ENCODE measurements around the gene FSTL4.

The FSTL4 gene

DNA sequence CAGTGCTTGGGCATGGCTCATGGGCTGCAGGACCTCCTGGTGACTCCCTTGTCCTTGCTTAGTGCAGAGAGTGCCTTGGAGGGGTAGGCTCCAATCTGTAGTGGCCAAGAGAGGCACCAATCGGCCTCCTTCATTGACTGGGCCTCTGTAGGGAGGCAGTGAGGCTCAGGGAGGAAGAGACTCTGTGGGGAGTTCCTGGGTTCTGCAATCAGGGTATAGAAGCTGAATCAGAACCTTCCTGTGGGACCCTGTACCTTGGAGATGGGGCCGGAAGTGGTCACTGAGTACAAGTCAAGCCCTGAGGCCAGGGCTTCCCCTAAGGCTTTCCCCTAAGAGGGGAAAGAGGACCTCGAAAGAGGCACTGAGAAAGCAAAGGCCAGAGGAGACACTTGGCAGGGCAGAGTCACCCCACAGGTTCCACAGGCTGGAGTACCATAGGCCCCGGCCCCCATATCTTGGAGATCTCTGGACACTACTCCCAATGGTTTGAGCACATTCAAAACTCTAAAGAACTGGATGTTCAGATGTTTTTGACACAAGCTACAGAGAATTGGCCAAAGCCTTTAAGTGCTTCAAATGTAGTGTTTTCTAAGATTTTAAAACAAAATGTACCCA, 370.0 kb downstream of the FSTL4 start:
- Histone ChIP-seq H3K79me2 (ENCODE audit: insufficient read depth, low read length) (no peaks in the 10 kb centered on the region), H3K9ac (ENCODE audit: low read depth, low read length) (no peak overlapping the region), H3K9me3 (ENCODE audit: insufficient read depth, low read length, severe bottlenecking) (no peaks in the 10 kb centered on the region), H4K20me1 (ENCODE audit: insufficient read depth, low read length) (no peaks in the 10 kb centered on the region), H3K4me2 (ENCODE audit: insufficient read depth, low read length) (no peak overlapping the region), H3K4me1 (ENCODE audit: insufficient read depth, low read length) (peaks cover 41% of the 10 kb centered on the region), H3K27ac (ENCODE audit: low read length) (no peak overlapping the region), H3K4me3 (ENCODE audit: low read depth in 1 of 2, low read length in 2 of 2) (no peak overlapping the region), H3K36me3 (ENCODE audit: insufficient read depth, low read length) (no peaks in the 10 kb centered on the region), H2AFZ (ENCODE audit: low read depth, low read length) (no peak overlapping the region), H3K27me3 (ENCODE audit: insufficient read depth, low read length, poor library complexity) (no peaks in the 10 kb centered on the region)
- DNase-seq (no peak), ATAC-seq (ENCODE audit: insufficient read depth, low read depth) (no peak)
- TF ChIP-seq EZH2 (IDR thresholded peaks at IDR 0.05; ENCODE audit: borderline replicate concordance, low read depth, low read length, severe bottlenecking) = no peak
- TF ChIP-seq, protein P1, sequence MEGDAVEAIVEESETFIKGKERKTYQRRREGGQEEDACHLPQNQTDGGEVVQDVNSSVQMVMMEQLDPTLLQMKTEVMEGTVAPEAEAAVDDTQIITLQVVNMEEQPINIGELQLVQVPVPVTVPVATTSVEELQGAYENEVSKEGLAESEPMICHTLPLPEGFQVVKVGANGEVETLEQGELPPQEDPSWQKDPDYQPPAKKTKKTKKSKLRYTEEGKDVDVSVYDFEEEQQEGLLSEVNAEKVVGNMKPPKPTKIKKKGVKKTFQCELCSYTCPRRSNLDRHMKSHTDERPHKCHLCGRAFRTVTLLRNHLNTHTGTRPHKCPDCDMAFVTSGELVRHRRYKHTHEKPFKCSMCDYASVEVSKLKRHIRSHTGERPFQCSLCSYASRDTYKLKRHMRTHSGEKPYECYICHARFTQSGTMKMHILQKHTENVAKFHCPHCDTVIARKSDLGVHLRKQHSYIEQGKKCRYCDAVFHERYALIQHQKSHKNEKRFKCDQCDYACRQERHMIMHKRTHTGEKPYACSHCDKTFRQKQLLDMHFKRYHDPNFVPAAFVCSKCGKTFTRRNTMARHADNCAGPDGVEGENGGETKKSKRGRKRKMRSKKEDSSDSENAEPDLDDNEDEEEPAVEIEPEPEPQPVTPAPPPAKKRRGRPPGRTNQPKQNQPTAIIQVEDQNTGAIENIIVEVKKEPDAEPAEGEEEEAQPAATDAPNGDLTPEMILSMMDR (IDR thresholded peaks at IDR 0.05; ENCODE audit: borderline replicate concordance, extremely low read depth, low read length, poor library complexity, severe bottlenecking) = no peak

GRCh38 chr5:133241179-133242092, 370.9 kb downstream of the FSTL4 start:
- Histone ChIP-seq H3K9me3 (ENCODE audit: insufficient read depth, low read length, severe bottlenecking) (no peaks in the 10 kb centered on the region), H3K4me3 (ENCODE audit: low read depth in 1 of 2, low read length in 2 of 2) (no peak overlapping the region), H3K27ac (ENCODE audit: low read length) (no peak overlapping the region; the same call in 1 of the 2 replicates), H3K36me3 (ENCODE audit: insufficient read depth, low read length) (no peaks in the 10 kb centered on the region), H4K20me1 (ENCODE audit: insufficient read depth, low read length) (no peaks in the 10 kb centered on the region), H3K79me2 (ENCODE audit: insufficient read depth, low read length) (no peaks in the 10 kb centered on the region), H3K4me2 (ENCODE audit: insufficient read depth, low read length) (no peak overlapping the region), H3K4me1 (ENCODE audit: insufficient read depth, low read length) (peaks cover 32% of the 10 kb centered on the region), H3K27me3 (ENCODE audit: insufficient read depth, low read length, poor library complexity) (no peaks in the 10 kb centered on the region), H2AFZ (ENCODE audit: low read depth, low read length) (no peak overlapping the region), H3K9ac (ENCODE audit: low read depth, low read length) (no peak overlapping the region)
- ATAC-seq (ENCODE audit: insufficient read depth, low read depth) = no peak
- TF ChIP-seq EZH2 (IDR thresholded peaks at IDR 0.05; ENCODE audit: borderline replicate concordance, low read depth, low read length, severe bottlenecking) = no peak
- TF ChIP-seq, protein P1 (IDR thresholded peaks at IDR 0.05; ENCODE audit: borderline replicate concordance, extremely low read depth, low read length, poor library complexity, severe bottlenecking) = no peak
- no peak for DNase-seq

GRCh38 chr5:133240425-133241091, 371.8 kb downstream of the FSTL4 start:
- Histone ChIP-seq H3K36me3 (ENCODE audit: insufficient read depth, low read length) (no peaks in the 10 kb centered on the region), H2AFZ (ENCODE audit: low read depth, low read length) (no peak overlapping the region), H3K27ac (ENCODE audit: low read length) (no peak overlapping the region), H3K27me3 (ENCODE audit: insufficient read depth, low read length, poor library complexity) (no peaks in the 10 kb centered on the region), H3K4me2 (ENCODE audit: insufficient read depth, low read length) (no peak overlapping the region), H4K20me1 (ENCODE audit: insufficient read depth, low read length) (no peaks in the 10 kb centered on the region), H3K4me3 (ENCODE audit: low read depth in 1 of 2, low read length in 2 of 2) (no peak overlapping the region), H3K4me1 (ENCODE audit: insufficient read depth, low read length) (peaks cover 24% of the 10 kb centered on the region), H3K9ac (ENCODE audit: low read depth, low read length) (no peak overlapping the region), H3K79me2 (ENCODE audit: insufficient read depth, low read length) (no peaks in the 10 kb centered on the region), H3K9me3 (ENCODE audit: insufficient read depth, low read length, severe bottlenecking) (no peaks in the 10 kb centered on the region)
- no peak for TF ChIP-seq EZH2 (IDR thresholded peaks at IDR 0.05; ENCODE audit: borderline replicate concordance, low read depth, low read length, severe bottlenecking)
- TF ChIP-seq, protein P1 (IDR thresholded peaks at IDR 0.05; ENCODE audit: borderline replicate concordance, extremely low read depth, low read length, poor library complexity, severe bottlenecking) = no peak
- DNase-seq (no peak), ATAC-seq (ENCODE audit: insufficient read depth, low read depth) (no peak)
